Measurements from ENCODE around the gene NOL4L. TPM values are rescaled to one million over a fixed set of nuclear protein-coding genes. Genes with fewer than 3 reads are reported as not detected.

The NOL4L gene
- total and polyA plus RNA-seq, 2 donors (not counting 3 experiments of a cell fraction or from before 2014, with no cell fraction given) = 55.2 to 79.6 TPM

GRCh38 chr20:32527447-32528055, 57.6 kb downstream of the NOL4L start:
- TF ChIP-seq EZH2 (IDR thresholded peaks at IDR 0.05; ENCODE audit: borderline replicate concordance, low read depth, low read length, severe bottlenecking) (no peak), POLR2AphosphoS5 (IDR thresholded peaks at IDR 0.05; ENCODE audit: insufficient read depth, low read depth, low read length) (no peak), MAX (IDR thresholded peaks at IDR 0.05; ENCODE audit: insufficient read depth, insufficient read length) (no peak)
- DNase-seq (ENCODE audit: low read depth, low spot score) (no peak), FAIRE-seq (no peak)
- H3K79me2 ChIP-seq (ENCODE audit: control insufficient read depth, insufficient read depth, low read length) = no peaks in the 10 kb centered on the region
- H3K4me2 ChIP-seq (ENCODE audit: insufficient read depth, low read length) = no peak overlapping the region
- no peak overlapping the region for H3K4me3 ChIP-seq (replicated peaks in 1 of 3; ENCODE audit: insufficient read depth in 1 of 3, low read depth in 1 of 3, low read length in 3 of 3)
- no peaks in the 10 kb centered on the region for H3K9me3 ChIP-seq (replicated peaks; ENCODE audit: control insufficient read depth, insufficient read depth, low read length)
- H3K4me1 ChIP-seq (ENCODE audit: control insufficient read depth, extremely low read depth, insufficient read depth, low read length) = no peaks in the 10 kb centered on the region
- CTCF ChIA-PET = interaction anchor here (1.2 to 2.9 kb wide), 3 partner anchors 125 to 251 kb away, joined by 3 to 17 read pairs (median 5); no protein-coding TSS in a partner anchor
- intact Hi-C loops (cut with micrococcal nuclease) = no loop called here
- no TSS peak for BruUV-seq (replicated peaks)
- no peak overlapping the region for H3K27ac ChIP-seq (ENCODE audit: insufficient read depth, low read depth, low read length)
- dilution Hi-C loops (cut with MboI; ENCODE audit: extremely low pct_ligation_motif_present, low sequenced_read_pairs) = no loop called here
- peaks cover 0 to 2% of the 10 kb centered on the region in 2 experiments for H3K27me3 ChIP-seq (ENCODE audit: control insufficient read depth in 2 of 2, insufficient read depth in 2 of 2, low read length in 2 of 2)
- H2AFZ ChIP-seq (ENCODE audit: low read depth, low read length) = no peak overlapping the region
- H3K9ac ChIP-seq (replicated peaks; ENCODE audit: extremely low read depth, insufficient read depth, low read length) = no peak overlapping the region
- POLR2A ChIA-PET = no interaction called here
- H4K20me1 ChIP-seq (replicated peaks; ENCODE audit: control insufficient read depth, extremely low read depth, insufficient read depth, low read length) = no peaks in the 10 kb centered on the region
- no peaks in the 10 kb centered on the region for H3K36me3 ChIP-seq (ENCODE audit: control insufficient read depth in 2 of 2, extremely low read depth in 1 of 2, insufficient read depth in 2 of 2, low read length in 2 of 2)
- H3K9me1 ChIP-seq (replicated peaks; ENCODE audit: control insufficient read depth, extremely low read depth, insufficient read depth, low read length) = no peaks in the 10 kb centered on the region

GRCh38 chr20:32527052-32527446, 58.1 kb downstream of the NOL4L start:
- FAIRE-seq (no peak), DNase-seq (ENCODE audit: low read depth, low spot score) (no peak)
- Histone ChIP-seq H4K20me1 (replicated peaks; ENCODE audit: control insufficient read depth, extremely low read depth, insufficient read depth, low read length) (no peaks in the 10 kb centered on the region), H3K4me2 (ENCODE audit: insufficient read depth, low read length) (no peak overlapping the region), H3K9ac (replicated peaks; ENCODE audit: extremely low read depth, insufficient read depth, low read length) (no peak overlapping the region), H2AFZ (ENCODE audit: low read depth, low read length) (no peak overlapping the region), H3K9me1 (replicated peaks; ENCODE audit: control insufficient read depth, extremely low read depth, insufficient read depth, low read length) (no peaks in the 10 kb centered on the region), H3K27me3 (ENCODE audit: control insufficient read depth in 2 of 2, insufficient read depth in 2 of 2, low read length in 2 of 2) (no peaks in the 10 kb centered on the region), H3K27ac (ENCODE audit: insufficient read depth, low read depth, low read length) (no peak overlapping the region), H3K4me1 (ENCODE audit: control insufficient read depth, extremely low read depth, insufficient read depth, low read length) (no peaks in the 10 kb centered on the region), H3K9me3 (replicated peaks; ENCODE audit: control insufficient read depth, insufficient read depth, low read length) (no peaks in the 10 kb centered on the region), H3K4me3 (replicated peaks in 1 of 3; ENCODE audit: insufficient read depth in 1 of 3, low read depth in 1 of 3, low read length in 3 of 3) (no peak overlapping the region), H3K79me2 (ENCODE audit: control insufficient read depth, insufficient read depth, low read length) (no peaks in the 10 kb centered on the region), H3K36me3 (ENCODE audit: control insufficient read depth in 2 of 2, extremely low read depth in 1 of 2, insufficient read depth in 2 of 2, low read length in 2 of 2) (no peaks in the 10 kb centered on the region)
- intact Hi-C loops (cut with micrococcal nuclease) (no loop called here), dilution Hi-C loops (cut with MboI; ENCODE audit: extremely low pct_ligation_motif_present, low sequenced_read_pairs) (no loop called here)
- ChIA-PET CTCF (interaction anchor here (0.5 to 2.9 kb wide), 4 partner anchors 19 to 251 kb away, joined by 3 to 17 read pairs (median 4); no protein-coding TSS in a partner anchor), POLR2A (no interaction called here)
- no TSS peak for BruUV-seq (replicated peaks)
- no peak for TF ChIP-seq CTCF (IDR thresholded peaks at IDR 0.05; ENCODE audit: extremely low read depth in 1 of 2, insufficient read depth in 1 of 2, low read depth in 1 of 2, low read length in 2 of 2)
- TF ChIP-seq EZH2 (IDR thresholded peaks at IDR 0.05; ENCODE audit: borderline replicate concordance, low read depth, low read length, severe bottlenecking) = no peak
- TF ChIP-seq MYC (IDR thresholded peaks at IDR 0.05; ENCODE audit: low read depth, low read length) = no peak
- TF ChIP-seq POLR2AphosphoS5 (IDR thresholded peaks at IDR 0.05; ENCODE audit: insufficient read depth, low read depth, low read length) = no peak
- no peak for TF ChIP-seq GATA2 (IDR thresholded peaks at IDR 0.05; ENCODE audit: insufficient read depth, insufficient read length, low read depth, low read length)
- no peak for TF ChIP-seq FOS (IDR thresholded peaks at IDR 0.05; ENCODE audit: borderline replicate concordance, insufficient read depth, low read length)

All from endothelial cell of umbilical vein (primary cell).